Fibroblast of lung (primary cell): ENCODE results near the gene NEK10. TPM values are rescaled to one million over a fixed set of nuclear protein-coding genes. Genes with fewer than 3 reads are reported as not detected.

ENCODE experiments used
- DNase-seq, 2 donors: peaks; one replicate each; pipeline versions ENCODE4 v3.0.0 to v3.0.0-alpha.2; 2010; ENCODE audit warnings: low read depth in 2 of 2
- H2AFZ ChIP-seq: 2 replicates; pipeline ENCODE4 v1.5.1; 2012; ENCODE audit warnings: low read length, control low read depth, inconsistent platforms
- H3K27ac ChIP-seq: 2 replicates; pipeline ENCODE4 v1.5.1; 2011; ENCODE audit warnings: low read length, control low read depth; ENCODE audit not compliant: insufficient read depth
- H3K27me3 ChIP-seq: 2 replicates; pipeline ENCODE4 v1.5.1; 2011; ENCODE audit warnings: mild to moderate bottlenecking, low read length; ENCODE audit not compliant: control insufficient read depth, insufficient read depth
- H3K36me3 ChIP-seq: 2 replicates; pipeline ENCODE4 v1.5.1; 2011; ENCODE audit warnings: low read length; ENCODE audit not compliant: control insufficient read depth, insufficient read depth
- H3K4me1 ChIP-seq: 2 replicates; pipeline ENCODE4 v1.5.1; 2011; ENCODE audit warnings: low read length; ENCODE audit not compliant: control insufficient read depth, insufficient read depth; ENCODE audit errors: extremely low read depth
- H3K4me2 ChIP-seq: 2 replicates; pipeline ENCODE4 v1.5.1; 2011; ENCODE audit warnings: low read length, control low read depth; ENCODE audit not compliant: insufficient read depth; ENCODE audit errors: extremely low read depth
- H3K4me3 ChIP-seq, 4 experiments: fragments of 200-600 bp in 1 of 4; sonication (generic) in 1 of 4; replicated peaks in 1 of 4; 2 replicates each; pipeline ENCODE4 v1.5.1; 2011 to 2016; ENCODE audit warnings: low read length in 4 of 4, low read depth in 3 of 4, mild to moderate bottlenecking in 3 of 4, control low read depth in 2 of 4, inconsistent platforms in 1 of 4, mixed read lengths in 1 of 4; ENCODE audit not compliant: insufficient read depth in 1 of 4; ENCODE audit errors: control extremely low read depth in 1 of 4
- H3K79me2 ChIP-seq: 2 replicates; pipeline ENCODE4 v1.5.1; 2012; ENCODE audit warnings: mild to moderate bottlenecking, low read length, inconsistent platforms; ENCODE audit not compliant: control insufficient read depth, insufficient read depth
- H3K9ac ChIP-seq: 2 replicates; pipeline ENCODE4 v1.5.1; 2011; ENCODE audit warnings: mild to moderate bottlenecking, low read length, control low read depth; ENCODE audit not compliant: insufficient read depth
- H3K9me3 ChIP-seq: 2 replicates; pipeline ENCODE4 v1.5.1; 2012; ENCODE audit warnings: low read depth, low read length; ENCODE audit not compliant: control insufficient read depth, insufficient read depth
- H4K20me1 ChIP-seq: 2 replicates; pipeline ENCODE4 v1.5.1; 2011; ENCODE audit warnings: low read length; ENCODE audit not compliant: control insufficient read depth, insufficient read depth; ENCODE audit errors: extremely low read depth
- EZH2 ChIP-seq: IDR thresholded peaks from 2 replicates; pipeline ENCODE4 v1.5.1; 2012; ENCODE audit warnings: low read length, control low read depth, mild to moderate bottlenecking; ENCODE audit errors: missing control alignments
- polyA plus RNA-seq, 2 donors: library from polyadenylated mRNA; depleted of rRNA in 1 of 2; stranded (reverse) in 1 of 2; unstranded in 1 of 2; fragments of >200 nt; gene quantifications; 2 replicates each; pipeline ENCODE4 v1.2.1, GENCODE V29; 2011 to 2012; ENCODE audit warnings: missing spikeins in 1 of 2
- total RNA-seq: library from RNA; depleted of rRNA; stranded (reverse); fragments of >200 nt; gene quantifications from 2 replicates; pipeline ENCODE4 v1.2.1, GENCODE V29; 2014
- TF ChIP-seq, protein P1 (sequence below), 2 donors: IDR thresholded peaks in 1 of 2; conservative IDR thresholded peaks in 1 of 2; 1 replicate in 1 of 2; 2 replicates in 1 of 2; pipeline ENCODE4 v1.5.1; 2011 to 2012; ENCODE audit warnings: low read length in 2 of 2, control low read depth in 1 of 2, inconsistent platforms in 1 of 2, low read depth in 1 of 2, mild to moderate bottlenecking in 1 of 2

NEK10 gene
- total and polyA plus RNA-seq, 2 donors (not counting 1 experiment from before 2014, with no cell fraction given), result 1.4 to 23.0 TPM

- no peak overlapping the region for H3K27ac ChIP-seq
- no peaks in the 10 kb centered on the region for H3K4me1 ChIP-seq
- no peaks in the 10 kb centered on the region for H3K79me2 ChIP-seq
- H4K20me1 ChIP-seq, result no peaks in the 10 kb centered on the region
- DNase-seq, result no peak
- no peaks in the 10 kb centered on the region for H3K9me3 ChIP-seq
- no peak overlapping the region for H3K4me2 ChIP-seq
- TF ChIP-seq, protein P1, sequence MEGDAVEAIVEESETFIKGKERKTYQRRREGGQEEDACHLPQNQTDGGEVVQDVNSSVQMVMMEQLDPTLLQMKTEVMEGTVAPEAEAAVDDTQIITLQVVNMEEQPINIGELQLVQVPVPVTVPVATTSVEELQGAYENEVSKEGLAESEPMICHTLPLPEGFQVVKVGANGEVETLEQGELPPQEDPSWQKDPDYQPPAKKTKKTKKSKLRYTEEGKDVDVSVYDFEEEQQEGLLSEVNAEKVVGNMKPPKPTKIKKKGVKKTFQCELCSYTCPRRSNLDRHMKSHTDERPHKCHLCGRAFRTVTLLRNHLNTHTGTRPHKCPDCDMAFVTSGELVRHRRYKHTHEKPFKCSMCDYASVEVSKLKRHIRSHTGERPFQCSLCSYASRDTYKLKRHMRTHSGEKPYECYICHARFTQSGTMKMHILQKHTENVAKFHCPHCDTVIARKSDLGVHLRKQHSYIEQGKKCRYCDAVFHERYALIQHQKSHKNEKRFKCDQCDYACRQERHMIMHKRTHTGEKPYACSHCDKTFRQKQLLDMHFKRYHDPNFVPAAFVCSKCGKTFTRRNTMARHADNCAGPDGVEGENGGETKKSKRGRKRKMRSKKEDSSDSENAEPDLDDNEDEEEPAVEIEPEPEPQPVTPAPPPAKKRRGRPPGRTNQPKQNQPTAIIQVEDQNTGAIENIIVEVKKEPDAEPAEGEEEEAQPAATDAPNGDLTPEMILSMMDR (conservative IDR thresholded peaks at IDR 0.05 in 1 of 2, IDR thresholded peaks at IDR 0.05 in 1 of 2; ENCODE audit: low read depth in 1 of 2, low read length in 2 of 2), result no peak
- no peak for TF ChIP-seq EZH2
- H3K27me3 ChIP-seq, result no peaks in the 10 kb centered on the region
- no peak overlapping the region for H2AFZ ChIP-seq
- no peaks in the 10 kb centered on the region for H3K36me3 ChIP-seq
- H3K9ac ChIP-seq, result no peak overlapping the region
- H3K4me3 ChIP-seq, result no peak overlapping the region
Observed at GRCh38 chr3:27352047-27352446, 17.1 kb downstream of the NEK10 start.

GRCh38 chr3:27349832-27350231 is 19.4 kb downstream of the NEK10 start:
- no peak overlapping the region for H3K9ac ChIP-seq
- no peaks in the 10 kb centered on the region for H3K4me1 ChIP-seq
- TF ChIP-seq, protein P1 (conservative IDR thresholded peaks at IDR 0.05 in 1 of 2, IDR thresholded peaks at IDR 0.05 in 1 of 2; ENCODE audit: low read depth in 1 of 2, low read length in 2 of 2), result no peak
- TF ChIP-seq EZH2, result no peak
- no peak overlapping the region for H2AFZ ChIP-seq
- no peaks in the 10 kb centered on the region for H3K9me3 ChIP-seq
- no peak overlapping the region for H3K4me3 ChIP-seq
- DNase-seq, result no peak
- no peaks in the 10 kb centered on the region for H4K20me1 ChIP-seq
- H3K27me3 ChIP-seq, result no peaks in the 10 kb centered on the region
- no peaks in the 10 kb centered on the region for H3K36me3 ChIP-seq
- H3K79me2 ChIP-seq, result no peaks in the 10 kb centered on the region
- no peak overlapping the region for H3K27ac ChIP-seq
- no peak overlapping the region for H3K4me2 ChIP-seq

DNA sequence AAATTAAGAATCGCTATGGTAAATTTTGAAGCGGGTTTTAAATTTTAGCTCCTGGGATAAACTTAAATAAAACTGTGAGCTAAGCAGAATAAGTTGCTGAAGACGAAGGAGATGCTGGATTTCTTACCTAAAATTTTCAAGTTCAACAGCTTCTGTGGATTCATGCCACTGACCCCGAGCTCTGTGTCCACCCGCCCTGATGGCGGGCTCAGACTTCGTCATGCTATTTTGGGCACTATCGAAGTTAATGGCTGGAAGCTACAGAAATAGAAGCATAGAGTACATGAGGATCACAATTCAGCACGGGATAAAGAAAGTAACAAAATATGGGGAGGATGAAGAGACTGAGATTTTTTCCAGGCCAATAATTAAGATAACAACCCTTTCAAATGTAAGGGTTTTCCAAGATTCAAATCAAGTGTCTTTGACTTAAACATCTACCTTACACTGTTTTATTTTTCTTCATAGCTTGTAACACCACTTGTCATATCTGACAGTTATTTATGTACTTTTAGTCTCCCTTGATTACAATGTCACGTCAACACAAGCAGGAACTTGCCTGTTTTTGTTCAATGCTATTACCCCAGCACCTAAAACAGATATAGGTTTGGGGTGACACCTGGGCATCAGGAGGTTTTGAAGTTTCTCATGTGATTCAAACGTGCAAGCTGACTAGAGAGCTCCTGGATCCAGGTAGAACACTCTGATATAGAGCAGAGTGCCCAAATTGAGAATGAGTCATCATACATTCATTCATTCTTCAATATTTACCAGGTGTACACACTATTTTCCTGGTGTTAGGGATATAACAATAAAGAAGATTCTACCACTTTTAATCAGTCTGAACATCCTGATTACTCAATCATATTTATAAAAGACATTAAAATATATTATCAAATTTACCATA is 23.0 kb downstream of the NEK10 start:
- no peaks in the 10 kb centered on the region for H3K27me3 ChIP-seq
- TF ChIP-seq EZH2, result no peak
- TF ChIP-seq, protein P1 (conservative IDR thresholded peaks at IDR 0.05 in 1 of 2, IDR thresholded peaks at IDR 0.05 in 1 of 2; ENCODE audit: low read depth in 1 of 2, low read length in 2 of 2), result no peak
- no peak overlapping the region for H3K4me2 ChIP-seq
- H3K36me3 ChIP-seq, result no peaks in the 10 kb centered on the region
- no peaks in the 10 kb centered on the region for H3K9me3 ChIP-seq
- no peaks in the 10 kb centered on the region for H4K20me1 ChIP-seq
- H3K27ac ChIP-seq, result no peak overlapping the region
- DNase-seq, result no peak
- no peak overlapping the region for H3K4me3 ChIP-seq
- H3K9ac ChIP-seq, result no peak overlapping the region
- no peak overlapping the region for H2AFZ ChIP-seq
- H3K4me1 ChIP-seq, result no peaks in the 10 kb centered on the region
- H3K79me2 ChIP-seq, result no peaks in the 10 kb centered on the region
